ENCODE results near the gene FAM117B.

FAM117B gene

DNA sequence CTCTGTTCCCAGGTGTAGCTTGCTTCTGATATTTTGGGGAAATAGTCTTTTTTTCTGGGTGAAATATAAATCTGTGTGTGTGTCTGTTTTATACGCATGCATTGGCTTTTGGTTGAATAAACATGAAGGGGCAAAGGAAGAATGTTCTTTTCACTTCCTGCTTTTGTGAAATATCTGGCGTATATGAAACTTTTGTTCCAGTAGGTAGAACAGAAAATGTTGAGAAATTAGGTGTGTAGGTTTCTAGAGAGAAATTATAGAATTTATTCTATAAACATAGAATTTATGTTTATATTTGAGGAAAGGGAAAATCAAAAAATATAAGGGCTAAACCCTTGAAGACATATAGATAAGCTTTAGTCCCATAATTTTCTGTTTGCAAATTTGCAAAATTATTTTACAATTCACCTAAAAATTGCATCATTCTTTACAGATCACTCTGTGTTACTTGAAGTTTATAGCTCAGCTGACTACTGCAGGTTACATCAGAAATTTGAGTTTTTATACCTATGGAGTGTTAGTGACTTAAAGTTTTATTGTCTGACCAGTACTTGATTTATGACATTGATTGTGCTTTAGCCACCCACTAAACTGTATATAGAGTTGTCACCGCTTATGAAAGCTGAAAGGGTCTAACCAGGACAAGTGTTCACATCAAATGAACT, 116.1 kb downstream of the FAM117B start:
- Mint-ChIP-seq H3K4me3 (no peak overlapping the region), H3K4me1 (ENCODE audit: low read depth) (peaks cover 3% of the 10 kb centered on the region), H3K27ac (no peak overlapping the region), H3K27me3 (ENCODE audit: low read depth) (no peaks in the 10 kb centered on the region), H3K9me3 (peaks cover 5% of the 10 kb centered on the region), H3K36me3 (ENCODE audit: low read depth) (peaks cover 4% of the 10 kb centered on the region)

DNA sequence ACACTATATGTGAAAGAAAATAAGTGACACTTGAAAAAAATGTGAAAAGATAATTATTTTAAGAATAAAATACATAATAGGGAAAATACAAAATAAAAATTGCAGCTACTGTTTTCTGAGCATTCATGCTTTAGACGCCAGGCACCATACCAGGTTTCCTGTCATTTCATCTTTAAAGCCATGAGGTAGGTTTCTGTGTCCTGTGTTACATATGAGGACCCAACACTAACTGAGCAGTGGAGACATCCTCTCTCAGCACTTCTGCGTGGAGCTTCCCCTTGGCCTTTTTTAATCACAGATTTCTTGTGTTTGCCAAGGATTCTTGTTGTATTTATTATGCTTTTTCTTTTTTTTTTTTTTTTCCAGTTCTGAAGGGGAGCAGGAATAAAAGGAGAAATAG, 117.3 kb downstream of the FAM117B start:
- H3K27ac Mint-ChIP-seq: no peak overlapping the region
- H3K27me3 Mint-ChIP-seq (ENCODE audit: low read depth): no peaks in the 10 kb centered on the region
- H3K4me3 Mint-ChIP-seq: no peak overlapping the region
- peaks cover 4% of the 10 kb centered on the region for H3K36me3 Mint-ChIP-seq (ENCODE audit: low read depth)
- peaks cover 3% of the 10 kb centered on the region for H3K4me1 Mint-ChIP-seq (ENCODE audit: low read depth)
- H3K9me3 Mint-ChIP-seq: peaks cover 5% of the 10 kb centered on the region

DNA sequence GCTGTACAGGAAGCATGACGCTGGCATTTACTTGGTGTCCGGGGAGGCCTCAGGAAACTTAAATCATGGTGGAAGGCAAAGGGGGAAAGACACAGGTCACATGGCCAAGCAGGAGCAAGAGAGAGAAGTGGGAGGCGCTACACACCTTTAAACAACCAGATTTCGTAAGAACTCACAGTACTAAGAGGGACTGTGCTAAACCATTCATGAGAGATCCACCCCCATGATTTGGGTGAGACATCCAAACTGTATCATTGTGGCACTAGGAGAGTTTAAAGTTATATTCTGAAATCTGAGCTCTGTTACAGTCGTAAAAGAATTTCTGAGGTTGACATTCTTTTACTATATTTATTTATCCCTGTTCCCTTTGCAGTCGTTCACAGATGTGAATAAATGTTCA, 120.2 kb downstream of the FAM117B start:
- peaks cover 5% of the 10 kb centered on the region for H3K9me3 Mint-ChIP-seq
- no peak overlapping the region for H3K27ac Mint-ChIP-seq
- H3K4me3 Mint-ChIP-seq: no peak overlapping the region
- peaks cover 6% of the 10 kb centered on the region for H3K36me3 Mint-ChIP-seq (ENCODE audit: low read depth)
- no peaks in the 10 kb centered on the region for H3K27me3 Mint-ChIP-seq (ENCODE audit: low read depth)
- peaks cover 3% of the 10 kb centered on the region for H3K4me1 Mint-ChIP-seq (ENCODE audit: low read depth)

DNA sequence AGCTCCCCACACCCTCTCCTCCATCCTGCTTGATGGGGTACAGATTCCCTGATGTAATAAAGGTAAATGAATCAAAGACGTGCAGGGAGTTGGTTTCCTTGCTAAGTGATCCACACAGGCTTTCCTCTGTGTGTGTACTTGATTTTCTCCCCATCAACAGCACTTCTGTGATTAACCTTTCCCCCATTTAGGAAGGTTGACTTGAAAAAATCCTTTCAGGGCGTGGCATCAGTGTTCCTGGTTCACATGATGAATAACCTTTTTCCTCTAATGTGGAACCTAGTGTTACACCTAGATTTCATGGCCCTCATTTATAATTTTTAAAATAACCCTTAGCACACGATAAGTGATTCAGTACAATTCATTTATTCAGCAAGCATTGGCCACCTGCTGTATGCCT, 121.8 kb downstream of the FAM117B start:
- H3K27ac Mint-ChIP-seq: no peak overlapping the region
- H3K36me3 Mint-ChIP-seq (ENCODE audit: low read depth): peaks cover 9% of the 10 kb centered on the region
- H3K27me3 Mint-ChIP-seq (ENCODE audit: low read depth): no peaks in the 10 kb centered on the region
- peaks cover 5% of the 10 kb centered on the region for H3K9me3 Mint-ChIP-seq
- peaks cover 3% of the 10 kb centered on the region for H3K4me1 Mint-ChIP-seq (ENCODE audit: low read depth)
- no peak overlapping the region for H3K4me3 Mint-ChIP-seq

DNA sequence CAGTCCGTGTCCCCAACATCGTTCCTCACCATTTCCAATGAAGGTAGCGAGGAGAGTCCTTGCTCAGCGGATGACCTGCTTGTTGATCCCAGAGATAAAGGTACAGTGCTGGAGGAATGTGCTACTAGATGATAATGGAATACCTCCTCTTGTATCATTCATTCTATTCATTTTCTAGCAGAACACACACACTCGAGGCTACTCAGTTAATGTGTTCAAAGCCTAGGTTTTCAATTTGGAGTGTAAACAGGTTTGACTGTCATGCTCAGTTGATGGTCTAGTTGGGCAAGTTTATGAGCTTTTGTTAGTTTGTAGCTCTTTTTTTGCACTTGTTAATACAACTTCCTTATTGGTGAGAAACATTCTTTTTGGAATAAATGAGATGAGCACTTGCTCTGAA, 122.6 kb downstream of the FAM117B start:
- peaks cover 5% of the 10 kb centered on the region for H3K9me3 Mint-ChIP-seq
- no peak overlapping the region for H3K27ac Mint-ChIP-seq
- no peak overlapping the region for H3K4me3 Mint-ChIP-seq
- no peaks in the 10 kb centered on the region for H3K27me3 Mint-ChIP-seq (ENCODE audit: low read depth)
- H3K36me3 Mint-ChIP-seq (ENCODE audit: low read depth): peaks cover 7% of the 10 kb centered on the region
- peaks cover 8% of the 10 kb centered on the region for H3K4me1 Mint-ChIP-seq (ENCODE audit: low read depth)

DNA sequence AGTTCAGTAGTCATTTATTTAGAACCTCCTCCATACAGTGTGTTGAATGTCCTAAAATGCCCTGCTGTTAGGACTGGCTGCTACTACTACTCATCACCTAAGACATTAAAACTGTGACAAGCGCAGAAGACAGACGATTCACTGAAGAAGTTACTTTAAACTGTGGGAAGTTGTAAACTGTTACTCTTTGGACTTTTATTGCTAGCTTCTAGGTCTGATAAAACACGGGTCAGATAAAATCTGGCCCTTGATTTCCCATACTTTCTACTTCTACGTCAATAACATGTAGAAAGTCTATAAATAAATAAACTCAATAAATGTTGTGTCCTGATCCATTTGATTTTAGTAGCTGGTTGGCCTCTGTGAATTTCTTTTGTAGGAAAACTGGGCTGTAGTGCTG, 123.4 kb downstream of the FAM117B start:
- H3K9me3 Mint-ChIP-seq: peaks cover 5% of the 10 kb centered on the region
- H3K36me3 Mint-ChIP-seq (ENCODE audit: low read depth): peaks cover 11% of the 10 kb centered on the region
- H3K27me3 Mint-ChIP-seq (ENCODE audit: low read depth): no peaks in the 10 kb centered on the region
- H3K27ac Mint-ChIP-seq: no peak overlapping the region
- H3K4me1 Mint-ChIP-seq (ENCODE audit: low read depth): peaks cover 14% of the 10 kb centered on the region
- H3K4me3 Mint-ChIP-seq: no peak overlapping the region

DNA sequence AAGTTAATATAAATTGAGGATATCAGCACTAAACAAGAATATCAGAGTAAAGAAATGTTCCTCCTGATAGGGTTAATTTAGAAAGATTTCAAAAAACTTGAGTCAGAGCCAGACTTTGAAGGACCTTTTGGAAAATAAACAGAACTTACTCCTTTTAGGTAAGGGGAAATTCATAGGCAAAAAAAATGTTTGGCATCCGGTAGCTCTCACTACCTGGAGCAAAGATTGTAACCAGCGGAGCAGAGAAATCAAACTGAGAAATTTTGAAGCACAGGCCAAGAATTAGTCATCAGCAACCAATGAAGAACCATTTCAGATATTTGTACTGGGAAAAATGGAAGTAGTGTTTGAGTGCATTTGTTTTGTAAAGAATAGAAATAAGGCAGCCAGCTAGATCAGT, 123.8 kb downstream of the FAM117B start:
- Mint-ChIP-seq H3K9me3 (peaks cover 5% of the 10 kb centered on the region), H3K4me1 (ENCODE audit: low read depth) (peaks cover 17% of the 10 kb centered on the region), H3K36me3 (ENCODE audit: low read depth) (peaks cover 11% of the 10 kb centered on the region)

DNA sequence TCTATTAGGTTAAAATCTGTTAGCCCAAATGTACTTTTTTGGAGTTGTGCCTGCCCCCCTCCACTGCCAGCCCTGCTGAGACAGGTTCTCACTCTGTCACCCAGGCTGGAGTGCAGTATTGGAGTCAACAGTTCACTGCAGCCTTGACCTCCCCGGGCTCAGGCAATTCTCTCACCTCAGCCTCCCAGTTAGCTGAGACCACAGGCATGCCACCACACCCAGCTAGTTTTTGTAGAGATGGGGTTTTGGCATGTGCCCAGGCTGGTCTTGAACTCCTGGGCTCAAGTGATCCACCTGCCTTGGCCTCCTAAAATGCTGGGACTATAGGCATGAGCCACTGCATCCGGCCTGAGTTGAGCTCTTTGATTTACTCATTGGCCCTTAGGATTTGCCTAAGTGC, 126.1 kb downstream of the FAM117B start:
- no peak overlapping the region for H3K4me3 Mint-ChIP-seq
- H3K36me3 Mint-ChIP-seq (ENCODE audit: low read depth): peaks cover 16% of the 10 kb centered on the region

More for the DNA sequence above, 123.8 kb downstream of the FAM117B start:
- Mint-ChIP-seq H3K27me3 (ENCODE audit: low read depth) (no peaks in the 10 kb centered on the region), H3K4me3 (no peak overlapping the region), H3K27ac (no peak overlapping the region)

DNA sequence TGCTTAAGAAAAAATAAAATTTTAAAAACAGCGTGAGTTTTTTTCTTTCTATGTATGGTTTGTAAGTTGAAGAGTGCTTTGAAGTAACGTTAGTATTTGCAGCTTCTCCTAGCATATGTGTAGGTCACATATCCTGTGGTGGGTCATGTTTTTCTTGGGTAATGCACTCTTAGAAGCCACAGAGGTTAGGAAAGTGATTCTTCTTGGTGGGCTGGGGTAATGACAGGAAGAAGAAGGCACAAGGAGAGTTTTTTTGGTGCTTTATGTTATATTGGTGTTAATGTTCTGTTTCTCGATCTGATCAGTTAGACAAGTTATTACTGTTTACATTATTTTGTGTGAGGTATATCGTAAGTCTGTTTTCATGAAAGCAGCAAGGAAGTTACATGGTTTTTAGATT, 127.8 kb downstream of the FAM117B start:
- H3K4me3 Mint-ChIP-seq: peak overlapping the region; percentile 33
- peaks cover 20% of the 10 kb centered on the region for H3K4me1 Mint-ChIP-seq (ENCODE audit: low read depth)
- peaks cover 20% of the 10 kb centered on the region for H3K36me3 Mint-ChIP-seq (ENCODE audit: low read depth)
- H3K27me3 Mint-ChIP-seq (ENCODE audit: low read depth): no peaks in the 10 kb centered on the region
- H3K9me3 Mint-ChIP-seq: no peaks in the 10 kb centered on the region
- peak overlapping the region; percentile 42 for H3K27ac Mint-ChIP-seq

More for the DNA sequence above, 126.1 kb downstream of the FAM117B start:
- no peak overlapping the region for H3K27ac Mint-ChIP-seq
- H3K27me3 Mint-ChIP-seq (ENCODE audit: low read depth): no peaks in the 10 kb centered on the region
- no peaks in the 10 kb centered on the region for H3K9me3 Mint-ChIP-seq
- peaks cover 20% of the 10 kb centered on the region for H3K4me1 Mint-ChIP-seq (ENCODE audit: low read depth)

DNA sequence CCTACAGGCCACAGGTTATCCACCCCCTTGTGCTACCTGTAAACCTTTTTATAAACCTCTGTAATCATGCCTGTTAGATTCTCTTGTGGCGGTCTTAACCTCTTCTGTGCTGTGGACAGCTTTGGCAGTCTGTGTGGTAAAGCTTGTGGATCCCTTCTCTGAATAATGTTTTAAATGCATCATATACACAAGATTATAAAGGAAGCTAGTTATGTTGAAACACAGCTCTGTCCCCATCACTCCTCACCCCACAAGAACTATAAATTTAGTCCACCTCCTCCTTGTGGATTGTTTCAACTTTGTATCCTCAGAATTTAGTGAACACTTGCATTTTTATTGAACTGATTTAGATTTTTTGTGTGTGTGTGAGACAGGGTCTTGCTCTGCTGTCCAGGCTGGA, 129.1 kb downstream of the FAM117B start:
- peaks cover 20% of the 10 kb centered on the region for H3K4me1 Mint-ChIP-seq (ENCODE audit: low read depth)
- no peaks in the 10 kb centered on the region for H3K9me3 Mint-ChIP-seq
- H3K4me3 Mint-ChIP-seq: no peak overlapping the region
- no peaks in the 10 kb centered on the region for H3K27me3 Mint-ChIP-seq (ENCODE audit: low read depth)
- H3K36me3 Mint-ChIP-seq (ENCODE audit: low read depth): peaks cover 18% of the 10 kb centered on the region
- H3K27ac Mint-ChIP-seq: no peak overlapping the region

DNA sequence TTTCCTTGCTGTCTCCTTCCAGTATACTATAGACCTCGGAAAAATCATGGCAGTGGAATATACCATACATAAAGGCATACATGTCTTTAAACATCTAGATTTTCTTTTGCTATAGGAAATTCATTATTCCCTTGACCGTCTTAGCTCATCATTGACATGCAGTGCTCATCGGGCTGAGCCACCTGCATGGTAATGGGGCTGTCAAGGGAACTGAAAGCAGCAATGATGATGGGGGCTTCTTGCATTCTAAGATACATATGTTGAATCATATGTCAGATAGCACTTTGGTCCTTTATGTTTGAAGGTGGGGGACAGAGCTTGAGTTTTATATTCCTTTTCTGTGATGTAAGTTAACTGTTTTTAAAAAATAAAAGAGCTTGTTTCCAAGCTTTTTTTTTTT, 130.2 kb downstream of the FAM117B start:
- H3K4me1 Mint-ChIP-seq (ENCODE audit: low read depth): peaks cover 20% of the 10 kb centered on the region
- no peaks in the 10 kb centered on the region for H3K9me3 Mint-ChIP-seq
- peaks cover 20% of the 10 kb centered on the region for H3K36me3 Mint-ChIP-seq (ENCODE audit: low read depth)
- no peaks in the 10 kb centered on the region for H3K27me3 Mint-ChIP-seq (ENCODE audit: low read depth)
- no peak overlapping the region for H3K27ac Mint-ChIP-seq
- H3K4me3 Mint-ChIP-seq: no peak overlapping the region

DNA sequence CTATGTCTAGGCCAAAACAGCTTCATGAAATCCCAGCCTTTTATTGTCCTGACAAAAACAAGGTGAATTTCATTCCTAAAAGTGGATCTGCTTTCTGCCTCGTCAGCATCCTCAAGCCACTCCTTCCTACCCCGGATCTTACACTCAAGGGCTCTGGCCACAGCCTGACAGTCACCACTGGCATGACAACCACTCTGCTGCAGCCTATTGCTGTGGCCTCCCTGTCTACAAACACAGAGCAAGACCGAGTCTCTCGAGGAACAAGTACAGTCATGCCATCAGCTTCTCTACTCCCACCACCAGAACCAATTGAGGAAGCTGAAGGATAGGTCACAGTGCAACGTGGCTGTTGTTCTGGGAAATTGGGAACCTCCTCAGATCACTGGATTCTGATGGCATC, 130.7 kb downstream of the FAM117B start:
- Mint-ChIP-seq H3K27ac (no peak overlapping the region), H3K4me1 (ENCODE audit: low read depth) (peaks cover 20% of the 10 kb centered on the region), H3K4me3 (no peak overlapping the region), H3K9me3 (no peaks in the 10 kb centered on the region), H3K36me3 (ENCODE audit: low read depth) (peaks cover 18% of the 10 kb centered on the region), H3K27me3 (ENCODE audit: low read depth) (no peaks in the 10 kb centered on the region)

DNA sequence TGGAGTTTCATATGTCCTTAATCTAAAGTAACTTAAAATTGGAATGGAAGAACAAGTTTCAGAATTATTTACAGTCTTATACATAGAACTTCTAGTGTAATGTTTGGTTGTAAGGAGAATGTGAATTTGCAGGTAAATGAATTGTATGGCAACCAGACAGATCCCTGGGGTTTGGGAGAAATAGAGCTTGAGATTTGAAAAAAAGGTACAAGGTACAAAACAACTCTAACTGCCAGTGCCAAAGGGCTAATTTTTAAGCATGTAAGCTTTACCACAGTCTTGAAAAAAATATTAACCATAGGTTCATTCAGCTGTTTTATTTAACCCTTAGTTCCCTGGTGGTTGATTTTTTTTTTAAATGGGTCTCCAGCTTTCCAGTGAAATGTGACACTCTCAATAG, 133.5 kb downstream of the FAM117B start:
- H3K9me3 Mint-ChIP-seq: no peaks in the 10 kb centered on the region
- H3K36me3 Mint-ChIP-seq (ENCODE audit: low read depth): peaks cover 12% of the 10 kb centered on the region
- H3K27me3 Mint-ChIP-seq (ENCODE audit: low read depth): no peaks in the 10 kb centered on the region
- no peak overlapping the region for H3K27ac Mint-ChIP-seq
- no peak overlapping the region for H3K4me3 Mint-ChIP-seq
- H3K4me1 Mint-ChIP-seq (ENCODE audit: low read depth): peaks cover 4% of the 10 kb centered on the region

DNA sequence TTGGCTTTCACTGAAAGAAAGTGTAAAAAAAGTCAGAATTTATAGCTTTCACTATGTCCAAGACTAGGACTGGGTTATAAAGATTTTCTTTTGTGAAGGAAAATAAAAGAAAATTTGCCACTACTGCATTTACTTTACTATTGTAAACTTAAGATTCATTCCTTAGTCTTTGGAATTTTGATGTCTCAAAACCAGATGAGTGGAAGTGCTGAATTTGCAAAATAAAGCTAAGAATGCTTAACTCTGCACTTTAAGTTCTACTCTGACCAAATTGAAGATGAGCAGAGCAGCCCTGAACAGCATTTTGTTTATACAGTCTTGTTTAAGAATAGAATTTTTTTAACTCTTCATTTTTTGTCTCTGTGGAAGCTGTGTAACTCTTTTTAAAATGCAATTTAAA, 134.4 kb downstream of the FAM117B start:
- no peaks in the 10 kb centered on the region for H3K4me1 Mint-ChIP-seq (ENCODE audit: low read depth)
- H3K36me3 Mint-ChIP-seq (ENCODE audit: low read depth): peaks cover 12% of the 10 kb centered on the region
- H3K27ac Mint-ChIP-seq: no peak overlapping the region
- no peak overlapping the region for H3K4me3 Mint-ChIP-seq
- no peaks in the 10 kb centered on the region for H3K9me3 Mint-ChIP-seq
- no peaks in the 10 kb centered on the region for H3K27me3 Mint-ChIP-seq (ENCODE audit: low read depth)

DNA sequence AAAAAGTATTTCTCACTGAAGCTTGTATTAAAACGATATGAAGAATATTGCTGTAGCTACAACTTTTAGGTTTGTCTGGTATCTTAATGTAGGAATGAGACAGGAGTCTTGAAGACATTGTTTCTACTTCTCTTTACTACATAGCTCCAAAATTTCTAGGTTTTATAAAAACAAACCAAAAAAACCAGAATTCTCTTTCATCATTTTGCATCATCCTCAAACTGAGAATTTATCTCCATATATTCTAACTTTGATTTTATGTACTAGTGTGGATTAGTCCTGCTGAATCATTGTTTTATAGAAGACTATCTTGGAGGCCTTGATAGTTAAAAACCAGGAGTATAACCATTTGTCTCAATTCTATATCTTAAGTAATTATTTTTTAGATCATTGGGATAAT, 136.6 kb downstream of the FAM117B start:
- no peaks in the 10 kb centered on the region for H3K4me1 Mint-ChIP-seq (ENCODE audit: low read depth)
- H3K27ac Mint-ChIP-seq: no peak overlapping the region
- no peak overlapping the region for H3K4me3 Mint-ChIP-seq
- peaks cover 11% of the 10 kb centered on the region for H3K36me3 Mint-ChIP-seq (ENCODE audit: low read depth)
- no peaks in the 10 kb centered on the region for H3K27me3 Mint-ChIP-seq (ENCODE audit: low read depth)
- H3K9me3 Mint-ChIP-seq: no peaks in the 10 kb centered on the region
